SU-DHL-6 (cell line): Measurements from ENCODE around the gene RAB1A.

ENCODE experiments used
- EZH2phosphoT487 ChIP-seq: fragments of 200-600 bp; sonication (generic), shearing (Covaris generic); conservative IDR thresholded peaks from 2 replicates; pipeline ENCODE4 v1.6.1; 2018; ENCODE audit warnings: mild to moderate bottlenecking, antibody characterized with exemption, low read length, moderate library complexity, mixed read lengths
- TF ChIP-seq, protein P1 (sequence below): fragments of 200-600 bp; sonication (generic); IDR thresholded peaks from one replicate; pipeline ENCODE4 v1.5.1; 2017; ENCODE audit warnings: antibody characterized with exemption, mild to moderate bottlenecking, low read length, moderate library complexity; ENCODE audit not compliant: insufficient read depth, poor library complexity, severe bottlenecking

DNA sequence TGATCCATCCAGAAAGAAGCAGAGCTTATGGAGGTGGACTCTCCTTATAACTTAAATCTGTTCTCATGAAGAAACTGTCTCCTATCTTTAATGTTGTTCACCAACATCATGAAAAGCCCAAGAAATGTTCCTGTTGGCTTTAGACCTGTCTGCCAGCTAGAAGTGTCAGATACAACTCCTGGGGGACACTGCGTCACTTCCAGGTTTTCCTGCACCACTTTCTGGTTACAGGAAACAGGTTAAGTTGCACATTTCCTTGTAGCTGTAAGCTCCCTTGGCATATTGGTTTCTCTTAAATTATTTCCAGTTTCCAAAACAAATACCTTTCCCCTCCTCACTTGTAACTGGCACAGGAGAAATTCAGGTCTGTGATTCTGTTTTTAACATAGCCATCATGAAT lies 70.8 kb downstream of the RAB1A start:
- TF ChIP-seq, protein P1, sequence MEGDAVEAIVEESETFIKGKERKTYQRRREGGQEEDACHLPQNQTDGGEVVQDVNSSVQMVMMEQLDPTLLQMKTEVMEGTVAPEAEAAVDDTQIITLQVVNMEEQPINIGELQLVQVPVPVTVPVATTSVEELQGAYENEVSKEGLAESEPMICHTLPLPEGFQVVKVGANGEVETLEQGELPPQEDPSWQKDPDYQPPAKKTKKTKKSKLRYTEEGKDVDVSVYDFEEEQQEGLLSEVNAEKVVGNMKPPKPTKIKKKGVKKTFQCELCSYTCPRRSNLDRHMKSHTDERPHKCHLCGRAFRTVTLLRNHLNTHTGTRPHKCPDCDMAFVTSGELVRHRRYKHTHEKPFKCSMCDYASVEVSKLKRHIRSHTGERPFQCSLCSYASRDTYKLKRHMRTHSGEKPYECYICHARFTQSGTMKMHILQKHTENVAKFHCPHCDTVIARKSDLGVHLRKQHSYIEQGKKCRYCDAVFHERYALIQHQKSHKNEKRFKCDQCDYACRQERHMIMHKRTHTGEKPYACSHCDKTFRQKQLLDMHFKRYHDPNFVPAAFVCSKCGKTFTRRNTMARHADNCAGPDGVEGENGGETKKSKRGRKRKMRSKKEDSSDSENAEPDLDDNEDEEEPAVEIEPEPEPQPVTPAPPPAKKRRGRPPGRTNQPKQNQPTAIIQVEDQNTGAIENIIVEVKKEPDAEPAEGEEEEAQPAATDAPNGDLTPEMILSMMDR: no peak
- TF ChIP-seq EZH2phosphoT487: no peak
